ENCODE results near the gene MTERF4.

The MTERF4 gene

GRCh38 chr2:241080405-241081189, 21.5 kb downstream of the MTERF4 start:
- in situ Hi-C loops (cut with HindIII; ENCODE audit: low pct_ligation_motif_present, low sequenced_read_pairs), result loop anchor here (25.0 kb wide), 1 partner anchor 243 kb away; no protein-coding TSS in a partner anchor
- H3K4me3 ChIP-seq (ENCODE audit: low read depth, low read length), result no peak overlapping the region
- H3K36me3 ChIP-seq (replicated peaks), result no peaks in the 10 kb centered on the region
- TF ChIP-seq CTCF (IDR thresholded peaks at IDR 0.05; ENCODE audit: low read depth, low read length, missing control alignments), result no peak
- DNase-seq, result no peak
- no peak overlapping the region for H3K27ac ChIP-seq
- no peaks in the 10 kb centered on the region for H3K27me3 ChIP-seq (replicated peaks)

GRCh38 chr2:241074901-241075540, 27.1 kb downstream of the MTERF4 start:
- Histone ChIP-seq H3K4me3 (ENCODE audit: low read depth, low read length) (no peak overlapping the region), H3K27ac (no peak overlapping the region), H3K27me3 (replicated peaks) (no peaks in the 10 kb centered on the region), H3K36me3 (replicated peaks) (no peaks in the 10 kb centered on the region)
- in situ Hi-C loops (cut with HindIII; ENCODE audit: low pct_ligation_motif_present, low sequenced_read_pairs), result loop anchor here (25.0 kb wide), 1 partner anchor 238 kb away; no protein-coding TSS in a partner anchor
- DNase-seq, result no peak
- no peak for TF ChIP-seq CTCF (IDR thresholded peaks at IDR 0.05; ENCODE audit: low read depth, low read length, missing control alignments)

- Histone ChIP-seq H3K27me3 (replicated peaks) (no peaks in the 10 kb centered on the region), H3K4me3 (ENCODE audit: low read depth, low read length) (no peak overlapping the region), H3K36me3 (replicated peaks) (no peaks in the 10 kb centered on the region), H3K27ac (no peak overlapping the region)
- in situ Hi-C loops (cut with HindIII; ENCODE audit: low pct_ligation_motif_present, low sequenced_read_pairs), result no loop called here
- TF ChIP-seq CTCF (IDR thresholded peaks at IDR 0.05; ENCODE audit: low read depth, low read length, missing control alignments), result no peak
- no peak for DNase-seq
These were observed 27.8 kb downstream of the MTERF4 start for GRCh38 chr2:241074065-241074818.

- H3K36me3 ChIP-seq (replicated peaks), result no peaks in the 10 kb centered on the region
- in situ Hi-C loops (cut with HindIII; ENCODE audit: low pct_ligation_motif_present, low sequenced_read_pairs), result no loop called here
- H3K27me3 ChIP-seq (replicated peaks), result no peaks in the 10 kb centered on the region
- no peak for TF ChIP-seq CTCF (IDR thresholded peaks at IDR 0.05; ENCODE audit: low read depth, low read length, missing control alignments)
- no peak overlapping the region for H3K27ac ChIP-seq
- no peak overlapping the region for H3K4me3 ChIP-seq (ENCODE audit: low read depth, low read length)
- DNase-seq, result no peak
These were observed 28.7 kb downstream of the MTERF4 start for GRCh38 chr2:241073166-241074064.

- no peak for DNase-seq
- Histone ChIP-seq H3K4me3 (ENCODE audit: low read depth, low read length) (no peak overlapping the region), H3K27ac (no peak overlapping the region), H3K36me3 (replicated peaks) (no peaks in the 10 kb centered on the region), H3K27me3 (replicated peaks) (no peaks in the 10 kb centered on the region)
- in situ Hi-C loops (cut with HindIII; ENCODE audit: low pct_ligation_motif_present, low sequenced_read_pairs), result no loop called here
- TF ChIP-seq CTCF (IDR thresholded peaks at IDR 0.05; ENCODE audit: low read depth, low read length, missing control alignments), result no peak
These were observed 29.4 kb downstream of the MTERF4 start for GRCh38 chr2:241072553-241073165.

Data from brain microvascular endothelial cell (primary cell).